Measurements from ENCODE around the gene B4GALNT2.

The B4GALNT2 gene

DNA sequence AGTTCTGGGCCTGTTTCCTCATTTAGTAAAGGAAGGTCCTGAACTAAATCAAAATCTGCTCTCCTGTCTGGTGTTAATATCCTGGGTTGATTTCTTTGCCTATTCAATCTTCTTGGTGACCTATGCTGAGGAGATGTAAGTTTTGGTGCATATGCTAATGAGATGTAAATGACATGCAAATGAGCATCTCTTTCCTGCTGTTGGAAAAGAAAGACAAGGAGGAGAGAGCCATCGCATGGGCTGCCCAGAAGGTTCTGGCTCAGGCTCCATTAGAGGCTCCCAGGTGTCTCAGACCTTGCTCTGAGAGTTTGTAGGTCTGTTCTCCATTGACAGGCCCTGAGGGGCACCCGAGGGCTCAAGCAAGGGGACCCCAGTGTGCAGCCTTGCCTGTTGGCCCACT lies 81.3 kb downstream of the B4GALNT2 start:
- DNase-seq: no peak

DNA sequence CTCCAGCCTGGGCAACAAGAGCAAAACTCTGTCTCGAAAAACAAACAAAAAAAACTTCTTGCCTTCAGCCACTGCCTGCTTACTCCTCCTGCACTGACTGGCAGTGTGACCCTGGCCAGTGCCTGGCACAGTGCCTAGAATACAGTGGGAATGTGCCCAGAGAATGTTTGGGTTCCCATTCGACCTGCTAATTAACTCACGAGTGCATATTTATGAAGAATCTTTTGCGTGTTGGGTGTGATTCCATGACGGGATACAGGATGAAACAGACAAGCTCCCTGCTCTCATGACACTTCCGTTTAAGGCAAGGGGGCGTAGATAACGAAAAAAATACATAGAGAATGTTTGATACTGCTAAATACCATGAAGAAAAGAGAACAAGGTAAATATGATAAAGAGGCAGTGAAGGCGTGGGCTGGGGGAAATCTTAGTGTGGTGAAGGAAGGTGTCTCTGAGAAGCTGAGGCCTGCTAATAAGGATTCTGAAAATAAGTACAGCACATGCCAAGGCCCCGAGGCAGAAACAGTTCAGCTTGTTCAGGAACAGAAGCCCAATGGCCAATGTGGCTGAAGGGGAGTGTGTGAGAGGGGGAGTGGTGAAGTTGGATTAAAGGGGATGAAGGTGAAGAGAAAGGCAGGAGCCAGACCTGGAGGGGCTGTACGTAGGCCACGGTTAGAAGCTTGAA lies 82.2 kb downstream of the B4GALNT2 start:
- no peak for DNase-seq

DNA sequence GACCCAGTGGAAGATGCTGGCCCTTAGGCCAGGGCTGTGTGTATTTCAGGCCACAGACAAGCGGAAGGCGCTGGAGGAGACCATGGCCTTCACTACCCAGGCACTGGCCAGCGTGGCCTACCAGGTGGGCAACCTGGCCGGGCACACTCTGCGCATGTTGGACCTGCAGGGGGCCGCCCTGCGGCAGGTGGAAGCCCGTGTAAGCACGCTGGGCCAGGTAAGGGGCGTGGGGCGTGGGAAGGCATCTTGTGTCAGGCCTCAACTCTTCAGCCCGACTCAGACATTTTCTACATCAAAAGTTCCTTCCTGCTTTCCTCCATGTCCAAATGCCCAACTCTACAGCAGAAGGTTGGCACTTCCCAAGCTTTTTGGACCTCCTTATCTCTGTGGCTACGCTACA lies 83.9 kb downstream of the B4GALNT2 start:
- DNase-seq: no peak

DNA sequence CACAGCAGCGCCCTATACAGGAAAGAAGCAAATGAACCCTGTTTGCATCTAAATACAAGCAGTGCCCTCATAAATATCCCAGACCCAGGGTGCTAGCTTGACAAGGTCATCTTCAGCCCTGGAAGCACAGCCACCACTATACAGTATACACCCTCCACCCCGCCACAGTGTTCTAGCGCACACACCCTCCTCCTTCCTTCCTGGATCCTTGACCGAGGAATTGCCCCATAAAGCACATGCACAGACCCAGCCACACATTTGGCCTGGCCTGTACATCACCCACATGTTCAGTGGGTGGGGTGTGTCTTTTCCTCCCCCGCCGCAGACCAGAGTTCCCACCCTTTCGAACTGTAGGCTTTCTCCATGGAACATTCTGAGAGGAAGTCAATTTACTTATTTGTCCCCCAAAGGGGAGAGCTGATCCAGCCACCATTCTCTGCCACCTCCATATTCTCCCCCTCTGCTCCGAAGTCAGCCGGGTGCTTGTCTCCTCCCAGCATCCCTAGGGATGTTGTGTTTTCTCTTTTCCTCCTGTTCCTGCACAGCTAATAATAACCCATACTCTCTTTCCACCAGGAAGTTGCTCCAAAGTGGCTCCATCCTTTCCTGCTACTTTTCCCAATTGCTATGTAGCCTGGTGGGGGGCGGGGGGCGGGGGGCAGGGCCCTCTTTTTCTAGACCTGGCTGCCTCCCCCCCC lies 84.5 kb downstream of the B4GALNT2 start:
- DNase-seq: no peak

DNA sequence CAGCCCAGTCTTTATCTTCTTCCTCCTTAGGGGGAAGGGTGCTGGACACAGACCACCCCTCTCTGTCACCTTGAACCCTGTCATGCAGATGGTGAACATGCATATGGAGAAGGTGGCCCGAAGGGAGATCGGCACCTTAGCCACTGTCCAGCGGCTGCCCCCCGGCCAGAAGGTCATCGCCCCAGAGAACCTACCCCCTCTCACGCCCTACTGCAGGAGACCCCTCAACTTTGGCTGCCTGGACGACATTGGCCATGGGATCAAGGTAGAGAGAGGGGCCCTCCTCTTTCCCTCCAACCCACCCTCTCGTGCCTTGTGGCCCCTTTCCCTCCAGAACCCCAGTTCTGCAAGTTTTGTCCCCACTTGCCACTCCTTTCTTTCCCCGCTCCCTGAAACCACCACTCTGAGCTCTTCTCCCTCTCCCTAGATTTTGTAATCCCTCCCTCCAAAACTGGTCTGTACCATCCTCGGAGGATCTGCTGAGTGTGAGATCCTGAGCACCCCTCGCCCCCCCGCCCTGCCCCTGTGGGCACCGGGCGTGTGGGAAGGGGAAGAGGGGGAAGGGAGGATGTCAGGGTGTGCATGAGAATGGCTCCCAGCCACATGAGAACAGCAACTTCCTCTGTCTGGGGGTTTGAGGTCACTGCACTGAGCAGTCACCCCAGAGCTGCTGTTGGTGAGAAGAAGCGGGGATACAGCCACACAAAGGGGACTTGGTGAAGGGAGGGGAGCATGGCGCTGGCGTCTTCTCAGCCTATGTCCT lies 85.3 kb downstream of the B4GALNT2 start:
- DNase-seq: no peak

DNA sequence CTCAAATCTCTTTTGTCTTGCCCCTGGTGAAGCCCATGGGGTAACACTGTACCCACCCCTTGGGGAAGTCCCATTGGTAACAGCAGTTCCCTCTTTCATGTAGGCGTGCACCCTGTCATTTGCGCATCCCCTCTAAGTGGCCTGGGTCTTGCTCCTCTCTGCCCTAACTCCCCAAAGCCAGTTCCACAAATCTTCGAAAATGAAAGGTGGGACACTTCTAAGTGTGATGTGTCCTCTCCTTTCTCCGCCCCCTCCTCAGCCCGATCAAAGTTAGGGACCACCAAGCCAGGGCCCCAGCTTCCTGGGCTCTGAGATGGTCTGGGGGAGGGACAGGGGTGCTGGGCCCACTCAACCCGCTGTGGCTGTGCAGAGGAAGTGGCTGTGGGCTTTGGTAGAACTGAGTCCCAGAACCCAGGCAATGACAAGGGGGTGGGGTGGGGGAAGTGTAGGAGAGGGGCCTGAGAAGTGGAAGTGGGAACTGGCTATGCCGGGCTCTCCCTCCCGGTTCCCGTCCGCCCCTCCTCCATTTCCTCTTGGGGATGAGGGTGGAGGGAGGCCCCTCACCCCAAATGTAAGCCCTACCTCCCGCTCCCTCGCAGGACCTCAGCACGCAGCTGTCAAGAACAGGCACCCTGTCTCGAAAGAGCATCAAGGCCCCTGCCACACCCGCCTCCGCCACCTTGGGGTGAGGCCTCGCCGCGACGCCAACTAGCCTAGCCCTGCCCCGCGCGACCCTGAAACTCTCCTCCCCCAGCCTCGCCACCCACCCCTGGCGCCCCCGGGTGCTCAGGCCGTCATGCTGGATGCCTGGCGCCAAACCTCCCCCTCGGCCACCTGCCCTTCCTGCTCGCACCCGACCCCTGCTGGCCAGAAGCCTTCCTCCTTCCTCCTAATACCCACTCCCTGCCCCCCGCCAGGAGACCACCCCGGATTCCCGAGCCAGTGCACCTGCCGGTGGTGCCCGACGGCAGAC lies 86.7 kb downstream of the B4GALNT2 start:
- DNase-seq: no peak

DNA sequence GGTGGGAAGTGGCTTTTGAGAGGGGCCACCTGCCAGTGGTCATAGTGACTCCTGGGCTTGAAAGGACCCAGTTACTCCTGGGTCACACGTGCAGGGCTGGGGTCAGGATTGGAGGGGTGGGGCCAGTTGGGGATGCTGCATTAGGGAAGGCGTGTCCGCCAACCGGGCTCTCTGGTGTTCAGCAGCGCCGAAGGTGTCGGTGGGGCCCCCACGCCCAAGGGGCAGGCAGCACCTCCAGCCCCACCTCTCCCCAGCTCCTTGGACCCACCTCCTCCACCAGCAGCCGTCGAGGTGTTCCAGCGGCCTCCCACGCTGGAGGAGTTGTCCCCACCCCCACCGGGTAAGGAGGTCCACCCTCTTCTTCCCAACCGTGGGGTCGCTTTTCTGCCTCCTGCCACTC lies 87.4 kb downstream of the B4GALNT2 start:
- no peak for DNase-seq

DNA sequence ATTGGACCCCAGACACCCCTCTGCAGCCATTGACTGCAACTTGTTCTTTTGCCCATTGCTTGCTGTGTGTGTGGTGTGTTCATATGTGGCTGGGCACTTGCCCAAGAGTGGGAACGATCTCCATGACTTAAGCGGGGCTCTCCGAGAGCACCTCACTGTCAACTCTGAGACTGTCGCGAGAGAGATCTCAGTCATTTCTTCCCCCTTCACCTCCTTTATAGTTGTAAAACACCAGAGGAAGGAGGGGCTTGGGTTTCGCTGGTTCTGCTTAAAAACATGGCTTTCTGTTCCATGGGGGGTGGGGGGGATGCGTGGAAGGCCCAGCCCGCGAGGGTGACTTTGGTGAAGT lies 90.6 kb downstream of the B4GALNT2 start:
- DNase-seq: no peak

DNA sequence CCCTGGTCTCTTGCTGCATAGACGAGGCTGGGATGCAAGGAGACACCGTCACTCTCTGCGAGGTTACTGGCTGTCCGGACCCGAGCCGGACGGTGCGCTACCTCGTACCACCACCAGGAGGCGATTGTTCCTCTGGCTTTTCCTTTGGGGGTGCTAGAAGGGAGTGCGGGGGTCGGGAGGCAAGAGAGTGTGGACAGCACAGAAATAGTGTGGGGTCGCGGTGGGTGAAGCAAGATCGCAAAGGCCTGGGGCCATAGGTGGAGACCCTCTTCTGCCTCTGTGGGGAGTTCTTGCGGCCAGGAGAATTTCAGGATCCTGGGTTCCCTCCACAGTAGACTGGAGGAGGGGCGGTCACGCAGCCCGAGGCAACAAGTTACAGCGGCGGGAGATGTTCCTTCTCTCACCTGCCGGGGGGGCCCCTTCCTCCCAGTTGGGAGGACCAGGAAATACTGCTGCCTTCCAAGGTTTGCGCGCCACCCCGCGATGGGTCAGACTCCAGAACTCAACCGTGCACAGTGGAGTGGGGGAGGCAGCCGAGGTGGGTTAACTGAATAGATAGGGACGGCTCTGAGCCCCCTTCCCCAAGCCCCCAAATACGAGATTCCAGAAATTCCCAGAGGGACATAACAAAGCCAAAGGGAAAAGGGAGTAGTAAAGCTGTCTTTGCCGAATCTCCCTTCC lies 91.1 kb downstream of the B4GALNT2 start:
- DNase-seq: no peak

DNA sequence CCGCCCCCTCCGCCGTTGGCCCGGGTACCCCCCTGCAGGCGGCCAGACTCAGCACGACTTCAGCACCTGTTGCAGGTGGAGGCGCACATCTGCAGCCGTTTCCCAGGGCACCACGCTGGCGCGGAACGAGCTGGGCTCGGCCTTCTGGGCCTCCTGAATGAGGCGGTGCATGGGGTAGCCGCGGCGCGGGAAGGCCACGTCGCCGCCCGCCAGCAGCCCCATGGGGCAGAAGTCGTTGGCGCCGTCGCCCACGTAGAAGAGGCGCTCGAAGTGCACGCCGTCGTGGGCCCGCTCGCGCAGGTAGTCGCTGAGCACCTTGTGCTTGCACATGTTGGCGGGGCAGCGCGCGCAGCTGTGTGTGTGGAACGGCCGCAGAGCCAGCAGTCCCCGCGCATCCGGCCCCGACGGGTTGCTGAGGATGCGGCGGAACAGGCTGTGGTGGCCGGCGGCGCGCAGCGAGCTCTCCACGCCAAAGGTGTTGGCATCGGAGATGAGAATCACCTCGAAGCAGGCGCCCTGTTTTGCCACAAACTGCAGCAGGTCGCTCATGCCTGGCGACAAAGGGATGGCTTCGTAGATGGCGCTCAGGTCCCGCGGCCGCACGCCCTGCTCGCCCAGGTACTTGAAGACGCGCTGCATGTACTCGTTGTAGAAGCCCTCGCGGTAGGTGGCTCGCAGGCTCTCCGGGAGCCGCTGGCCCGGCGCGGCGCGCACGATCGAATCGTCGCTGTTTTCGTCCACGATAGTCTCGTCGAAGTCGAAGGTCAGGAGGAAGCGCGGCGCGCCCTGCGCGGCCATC lies 91.8 kb downstream of the B4GALNT2 start:
- no peak for DNase-seq

DNA sequence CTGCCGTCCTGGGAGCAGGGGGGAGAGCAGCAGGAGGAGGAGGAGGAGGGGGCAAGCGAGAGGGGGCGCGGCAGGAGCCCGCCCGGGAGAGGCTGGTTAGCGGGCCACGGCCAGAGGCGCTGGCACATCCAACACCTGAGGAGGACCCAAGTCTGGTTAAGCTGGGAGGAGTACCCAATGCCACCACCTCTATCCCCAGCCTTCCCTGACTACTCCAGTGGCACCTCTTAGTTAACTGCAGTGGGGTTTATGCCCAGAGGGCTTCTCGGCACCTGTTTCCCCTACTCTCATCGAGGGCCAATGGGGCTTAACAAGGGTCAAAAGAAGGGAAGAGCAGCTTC lies 92.4 kb downstream of the B4GALNT2 start:
- DNase-seq: no peak

DNA sequence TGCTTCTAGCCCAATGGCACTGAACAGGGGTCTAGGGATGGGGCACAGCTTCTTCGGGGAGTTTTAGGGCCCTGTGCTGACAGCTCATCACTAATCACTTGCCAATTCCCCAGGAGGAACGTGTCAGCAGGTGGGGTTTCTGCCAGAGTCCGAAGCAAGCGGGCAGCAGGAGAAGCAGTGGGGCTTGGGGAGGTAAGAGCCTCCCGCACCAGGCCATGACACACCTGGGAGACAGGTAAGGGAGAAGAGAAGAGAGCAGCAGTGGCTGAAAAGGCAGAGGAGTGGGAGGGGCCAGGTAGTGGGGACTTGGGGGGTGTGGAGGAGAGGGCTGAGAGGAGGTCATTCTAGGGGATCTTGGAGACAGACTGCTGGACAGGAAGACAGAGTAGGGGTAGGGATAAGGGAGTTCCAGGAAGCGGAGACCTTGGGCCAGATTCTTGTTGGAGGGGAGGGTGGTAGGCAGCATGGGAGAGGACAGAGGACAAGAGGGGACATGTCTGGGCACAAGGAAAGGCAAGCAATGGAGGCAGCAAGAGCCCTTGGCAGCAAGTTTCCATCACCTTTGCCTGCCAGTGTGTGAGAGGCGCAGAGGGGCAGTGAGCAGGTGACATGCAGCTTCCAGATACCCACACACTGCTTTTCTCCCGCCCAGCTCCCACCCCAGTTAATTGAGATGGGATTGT lies 93.1 kb downstream of the B4GALNT2 start:
- DNase-seq: no peak

Data from NCI-H2107 (cell line).